ENCODE measurements around the gene DPYSL4.

Gene DPYSL4

DNA sequence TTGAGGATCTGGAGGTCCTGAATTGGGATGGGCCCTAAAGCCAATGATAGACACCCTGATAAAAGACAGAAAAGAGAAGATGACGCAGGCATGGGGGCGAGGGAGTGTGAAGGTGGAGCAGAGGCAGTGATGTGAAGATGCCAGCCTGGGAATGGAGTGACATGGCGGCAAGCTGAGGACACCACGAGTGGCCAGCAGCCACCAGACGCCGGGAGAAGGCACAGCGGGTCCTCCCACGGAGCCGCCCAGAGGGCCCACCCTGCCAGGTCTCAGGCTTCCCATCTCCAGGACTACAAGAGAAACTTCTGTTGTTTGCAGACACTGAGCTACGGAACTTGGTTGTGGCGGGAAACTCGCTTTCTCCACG, 44.9 kb downstream of the DPYSL4 start:
- H3K27me3 ChIP-seq (ENCODE audit: control insufficient read depth, insufficient read depth, low read length), result no peaks in the 10 kb centered on the region
- H3K4me1 ChIP-seq (ENCODE audit: control insufficient read depth, insufficient read depth, low read length), result no peaks in the 10 kb centered on the region
- H3K4me3 ChIP-seq (ENCODE audit: low read length), result no peak overlapping the region
- no peak overlapping the region for H3K9ac ChIP-seq (ENCODE audit: low read length)
- no peaks in the 10 kb centered on the region for H3K36me3 ChIP-seq (ENCODE audit: control insufficient read depth, insufficient read depth, low read length)
- no peak overlapping the region for H3K27ac ChIP-seq (ENCODE audit: low read depth, low read length)

DNA sequence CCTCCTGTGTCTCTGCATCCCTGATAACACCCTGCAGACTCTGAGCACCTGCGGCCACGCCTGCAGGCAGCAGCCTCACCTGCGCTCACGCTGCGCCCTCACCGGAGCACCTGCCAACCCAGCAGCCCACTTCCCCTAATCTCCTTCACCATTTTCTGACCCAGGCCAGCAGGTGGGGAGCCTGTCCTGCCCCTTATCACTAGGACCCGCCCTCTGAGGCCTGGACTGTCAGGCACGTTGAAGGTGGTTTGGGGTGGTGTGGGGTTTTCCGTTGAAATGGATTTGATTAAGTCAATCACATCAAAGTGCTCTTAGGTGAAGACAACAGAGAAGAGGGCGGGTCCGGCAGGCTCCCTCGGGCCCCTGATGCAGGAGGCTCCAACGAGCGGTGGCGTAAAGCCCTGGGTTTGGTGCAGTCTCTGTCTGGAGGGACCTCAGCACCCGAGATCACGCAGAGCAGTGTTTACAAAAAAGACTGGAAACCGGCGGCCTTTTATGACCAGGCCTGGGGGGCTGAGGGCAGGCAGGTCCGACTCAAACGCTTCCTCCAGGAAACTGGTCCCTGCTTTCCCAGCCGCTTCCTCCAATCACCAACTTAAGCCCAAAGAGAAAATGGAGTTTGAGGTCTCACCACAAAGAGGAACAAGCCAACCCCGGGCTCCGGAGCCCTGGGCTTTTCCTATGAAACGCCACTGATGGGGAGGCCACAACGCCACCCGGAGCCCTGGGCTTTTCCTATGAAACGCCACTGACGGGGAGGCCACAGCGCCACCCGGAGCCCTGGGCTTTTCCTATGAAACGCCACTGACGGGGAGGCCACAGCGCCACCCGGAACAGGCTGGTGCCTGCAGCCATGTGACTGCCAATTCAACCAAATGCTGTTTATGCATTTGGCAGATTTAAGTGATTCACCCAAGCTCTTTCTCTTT, 45.5 kb downstream of the DPYSL4 start:
- H3K9ac ChIP-seq (ENCODE audit: low read length), result no peak overlapping the region
- no peaks in the 10 kb centered on the region for H3K27me3 ChIP-seq (ENCODE audit: control insufficient read depth, insufficient read depth, low read length)
- no peaks in the 10 kb centered on the region for H3K4me1 ChIP-seq (ENCODE audit: control insufficient read depth, insufficient read depth, low read length)
- no peak overlapping the region for H3K27ac ChIP-seq (ENCODE audit: low read depth, low read length)
- no peaks in the 10 kb centered on the region for H3K36me3 ChIP-seq (ENCODE audit: control insufficient read depth, insufficient read depth, low read length)
- H3K4me3 ChIP-seq (ENCODE audit: low read length), result no peak overlapping the region

DNA sequence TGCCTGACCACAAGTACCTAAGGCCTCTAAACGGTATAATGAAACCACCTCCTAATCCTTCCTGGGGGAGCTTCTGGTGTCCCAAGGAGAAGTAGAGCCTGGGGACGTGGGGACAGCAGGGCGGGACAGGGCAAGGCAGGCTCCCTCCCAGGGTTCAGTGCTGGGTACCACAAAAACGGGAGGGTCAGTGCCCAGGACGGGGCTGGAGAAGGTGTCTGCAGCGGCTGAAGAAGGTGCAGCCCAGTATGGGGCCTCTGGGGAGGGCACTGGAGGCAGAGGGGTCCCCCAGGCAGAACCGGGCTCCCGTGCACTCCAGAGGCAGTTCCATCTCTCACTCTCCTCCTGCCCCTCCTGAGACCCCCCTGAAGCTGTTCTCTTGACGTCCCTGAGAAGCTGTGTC, 46.2 kb downstream of the DPYSL4 start:
- H3K4me1 ChIP-seq (ENCODE audit: control insufficient read depth, insufficient read depth, low read length), result no peaks in the 10 kb centered on the region
- H3K4me3 ChIP-seq (ENCODE audit: low read length), result no peak overlapping the region
- H3K27ac ChIP-seq (ENCODE audit: low read depth, low read length), result no peak overlapping the region
- H3K9ac ChIP-seq (ENCODE audit: low read length), result no peak overlapping the region
- no peaks in the 10 kb centered on the region for H3K36me3 ChIP-seq (ENCODE audit: control insufficient read depth, insufficient read depth, low read length)
- no peaks in the 10 kb centered on the region for H3K27me3 ChIP-seq (ENCODE audit: control insufficient read depth, insufficient read depth, low read length)

DNA sequence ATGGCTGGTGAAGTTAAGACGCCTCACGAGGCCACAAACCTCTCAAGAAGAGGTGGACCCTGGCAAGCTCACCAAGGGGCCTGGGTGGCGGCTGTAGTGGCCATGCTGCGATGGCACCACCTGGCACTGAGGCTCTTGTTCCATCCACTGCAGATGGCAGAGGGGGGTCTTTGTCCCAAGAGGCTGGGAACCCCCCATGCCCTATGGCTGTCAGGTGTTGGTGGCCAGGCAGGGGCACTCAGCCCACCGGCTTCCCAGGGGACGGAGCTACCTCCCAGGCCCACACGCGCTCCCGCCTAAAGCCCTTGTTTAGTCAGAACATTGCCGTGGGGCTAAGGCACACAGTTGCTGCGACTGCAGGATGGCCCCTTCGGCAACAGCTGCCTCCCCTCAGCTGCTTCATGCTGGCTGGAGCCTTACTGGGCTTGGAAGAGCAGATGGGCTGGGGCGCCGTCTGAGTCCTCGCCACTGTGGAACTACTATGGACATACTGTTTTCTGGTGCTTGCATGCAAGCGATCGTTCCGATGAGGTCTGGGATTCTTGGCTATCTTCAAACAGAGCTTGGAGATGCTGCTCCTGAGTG, 46.8 kb downstream of the DPYSL4 start:
- Histone ChIP-seq H3K27ac (ENCODE audit: low read depth, low read length) (no peak overlapping the region), H3K4me3 (ENCODE audit: low read length) (no peak overlapping the region), H3K4me1 (ENCODE audit: control insufficient read depth, insufficient read depth, low read length) (no peaks in the 10 kb centered on the region), H3K36me3 (ENCODE audit: control insufficient read depth, insufficient read depth, low read length) (no peaks in the 10 kb centered on the region), H3K9ac (ENCODE audit: low read length) (no peak overlapping the region), H3K27me3 (ENCODE audit: control insufficient read depth, insufficient read depth, low read length) (no peaks in the 10 kb centered on the region)

DNA sequence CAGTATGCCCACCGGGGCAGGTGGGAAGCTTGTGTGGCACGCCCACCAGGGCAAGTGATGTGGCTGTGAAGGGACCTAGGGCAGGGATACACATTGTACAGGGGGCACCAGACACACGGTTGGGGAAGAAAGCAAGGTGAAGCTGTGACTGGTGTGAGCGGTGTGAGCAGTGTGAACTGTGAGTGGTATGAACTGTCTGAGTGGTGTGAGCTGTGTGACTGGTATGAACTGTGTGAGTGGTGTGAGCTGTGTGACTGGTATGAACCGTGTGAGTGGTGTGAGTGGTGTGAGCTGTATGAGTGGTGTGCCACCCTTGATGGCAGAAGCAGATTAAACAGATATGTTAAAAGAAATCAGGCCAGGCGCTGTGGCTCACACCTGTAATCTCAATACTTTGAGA, 48.1 kb downstream of the DPYSL4 start:
- Histone ChIP-seq H3K4me1 (ENCODE audit: control insufficient read depth, insufficient read depth, low read length) (no peaks in the 10 kb centered on the region), H3K4me3 (ENCODE audit: low read length) (no peak overlapping the region), H3K27me3 (ENCODE audit: control insufficient read depth, insufficient read depth, low read length) (no peaks in the 10 kb centered on the region), H3K9ac (ENCODE audit: low read length) (no peak overlapping the region), H3K27ac (ENCODE audit: low read depth, low read length) (no peak overlapping the region), H3K36me3 (ENCODE audit: control insufficient read depth, insufficient read depth, low read length) (no peaks in the 10 kb centered on the region)

DNA sequence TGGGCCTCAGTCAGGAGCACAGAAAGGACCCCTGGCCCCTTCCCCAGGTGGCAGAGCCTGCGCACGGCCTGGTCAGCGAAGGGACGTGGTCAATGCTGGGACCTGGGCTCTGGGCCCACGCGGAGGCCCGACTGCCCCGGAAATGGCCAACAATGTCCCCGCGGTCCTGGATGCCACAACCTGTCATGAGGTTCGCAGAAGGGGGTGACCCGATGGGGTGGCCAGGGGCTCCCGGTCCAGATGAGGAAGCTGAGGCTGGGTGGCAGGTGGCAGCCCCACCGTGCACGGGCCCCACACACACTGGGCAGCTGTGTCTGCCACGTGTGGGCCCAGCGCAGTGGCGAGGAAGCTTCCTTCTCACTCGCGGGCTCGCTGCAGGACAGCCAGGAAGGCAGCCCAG, 49.4 kb downstream of the DPYSL4 start:
- Histone ChIP-seq H3K27me3 (ENCODE audit: control insufficient read depth, insufficient read depth, low read length) (no peaks in the 10 kb centered on the region), H3K9ac (ENCODE audit: low read length) (no peak overlapping the region), H3K36me3 (ENCODE audit: control insufficient read depth, insufficient read depth, low read length) (no peaks in the 10 kb centered on the region), H3K27ac (ENCODE audit: low read depth, low read length) (no peak overlapping the region), H3K4me3 (ENCODE audit: low read length) (no peak overlapping the region), H3K4me1 (ENCODE audit: control insufficient read depth, insufficient read depth, low read length) (no peaks in the 10 kb centered on the region)

DNA sequence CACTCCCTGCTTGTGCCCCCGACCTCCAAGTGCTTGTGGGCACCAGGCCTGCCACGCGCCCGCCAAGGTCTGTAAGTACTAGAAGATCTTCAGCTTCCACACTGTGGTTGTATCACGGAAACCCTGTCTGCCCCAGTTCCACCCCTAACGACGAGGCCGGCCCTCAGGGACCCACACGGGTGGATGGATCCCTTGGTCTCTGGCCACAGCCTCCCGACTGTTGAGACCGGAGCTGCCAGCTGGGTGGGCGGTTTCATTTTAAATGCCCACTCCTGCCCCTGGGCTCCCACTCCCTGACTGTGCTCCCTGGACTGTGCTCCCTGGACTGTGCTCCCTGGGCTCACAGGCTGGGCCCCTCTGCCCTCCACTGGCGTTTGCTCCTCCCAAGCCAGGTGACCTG, 50.1 kb downstream of the DPYSL4 start:
- no peaks in the 10 kb centered on the region for H3K27me3 ChIP-seq (ENCODE audit: control insufficient read depth, insufficient read depth, low read length)
- H3K9ac ChIP-seq (ENCODE audit: low read length), result no peak overlapping the region
- H3K27ac ChIP-seq (ENCODE audit: low read depth, low read length), result no peak overlapping the region
- H3K4me1 ChIP-seq (ENCODE audit: control insufficient read depth, insufficient read depth, low read length), result no peaks in the 10 kb centered on the region
- H3K4me3 ChIP-seq (ENCODE audit: low read length), result no peak overlapping the region
- H3K36me3 ChIP-seq (ENCODE audit: control insufficient read depth, insufficient read depth, low read length), result no peaks in the 10 kb centered on the region

DNA sequence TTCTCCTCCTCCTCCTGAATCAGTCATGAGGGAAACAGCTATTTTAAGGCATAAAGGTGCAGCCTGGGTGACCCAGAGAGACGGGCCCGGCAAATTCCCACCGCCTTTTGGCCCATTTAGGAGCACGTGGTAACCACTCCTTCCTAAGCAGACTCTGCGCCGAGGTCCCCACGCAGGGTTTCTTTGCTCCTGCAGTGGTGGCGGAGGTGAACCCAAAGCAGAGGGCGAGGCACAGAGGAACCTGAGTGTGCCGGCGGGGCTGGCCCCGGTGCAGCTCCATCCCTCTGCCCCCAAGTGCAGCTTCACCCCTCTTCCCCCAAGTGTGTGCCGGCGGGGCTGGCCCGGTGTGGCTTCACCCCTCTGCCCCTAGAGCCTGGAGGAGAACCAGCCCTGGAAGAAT, 50.6 kb downstream of the DPYSL4 start:
- H3K27me3 ChIP-seq (ENCODE audit: control insufficient read depth, insufficient read depth, low read length), result no peaks in the 10 kb centered on the region
- H3K4me1 ChIP-seq (ENCODE audit: control insufficient read depth, insufficient read depth, low read length), result no peaks in the 10 kb centered on the region
- H3K36me3 ChIP-seq (ENCODE audit: control insufficient read depth, insufficient read depth, low read length), result no peaks in the 10 kb centered on the region
- no peak overlapping the region for H3K27ac ChIP-seq (ENCODE audit: low read depth, low read length)
- H3K9ac ChIP-seq (ENCODE audit: low read length), result no peak overlapping the region
- H3K4me3 ChIP-seq (ENCODE audit: low read length), result no peak overlapping the region

DNA sequence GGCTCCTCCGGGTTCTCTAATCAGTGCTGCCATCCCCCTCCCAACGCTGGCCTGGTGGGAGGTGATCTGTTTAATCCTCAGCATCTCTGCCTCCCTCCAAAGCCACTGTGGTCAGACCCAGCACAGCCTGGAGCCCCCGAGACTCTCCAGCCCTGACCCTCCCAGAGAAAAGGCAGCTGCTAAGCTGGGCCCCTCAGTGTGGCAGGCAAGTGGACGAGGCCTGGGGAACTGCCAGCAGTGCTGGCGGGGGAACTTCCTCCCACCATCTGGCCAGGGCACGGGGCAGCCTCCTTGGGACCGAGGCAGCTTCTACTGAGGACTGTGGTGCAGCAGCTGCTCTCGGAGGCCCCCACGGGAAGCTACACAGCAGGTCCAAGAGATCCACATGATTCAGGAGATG, 51.1 kb downstream of the DPYSL4 start:
- no peaks in the 10 kb centered on the region for H3K36me3 ChIP-seq (ENCODE audit: control insufficient read depth, insufficient read depth, low read length)
- H3K4me3 ChIP-seq (ENCODE audit: low read length), result no peak overlapping the region
- H3K9ac ChIP-seq (ENCODE audit: low read length), result no peak overlapping the region
- H3K4me1 ChIP-seq (ENCODE audit: control insufficient read depth, insufficient read depth, low read length), result no peaks in the 10 kb centered on the region
- no peaks in the 10 kb centered on the region for H3K27me3 ChIP-seq (ENCODE audit: control insufficient read depth, insufficient read depth, low read length)
- no peak overlapping the region for H3K27ac ChIP-seq (ENCODE audit: low read depth, low read length)

DNA sequence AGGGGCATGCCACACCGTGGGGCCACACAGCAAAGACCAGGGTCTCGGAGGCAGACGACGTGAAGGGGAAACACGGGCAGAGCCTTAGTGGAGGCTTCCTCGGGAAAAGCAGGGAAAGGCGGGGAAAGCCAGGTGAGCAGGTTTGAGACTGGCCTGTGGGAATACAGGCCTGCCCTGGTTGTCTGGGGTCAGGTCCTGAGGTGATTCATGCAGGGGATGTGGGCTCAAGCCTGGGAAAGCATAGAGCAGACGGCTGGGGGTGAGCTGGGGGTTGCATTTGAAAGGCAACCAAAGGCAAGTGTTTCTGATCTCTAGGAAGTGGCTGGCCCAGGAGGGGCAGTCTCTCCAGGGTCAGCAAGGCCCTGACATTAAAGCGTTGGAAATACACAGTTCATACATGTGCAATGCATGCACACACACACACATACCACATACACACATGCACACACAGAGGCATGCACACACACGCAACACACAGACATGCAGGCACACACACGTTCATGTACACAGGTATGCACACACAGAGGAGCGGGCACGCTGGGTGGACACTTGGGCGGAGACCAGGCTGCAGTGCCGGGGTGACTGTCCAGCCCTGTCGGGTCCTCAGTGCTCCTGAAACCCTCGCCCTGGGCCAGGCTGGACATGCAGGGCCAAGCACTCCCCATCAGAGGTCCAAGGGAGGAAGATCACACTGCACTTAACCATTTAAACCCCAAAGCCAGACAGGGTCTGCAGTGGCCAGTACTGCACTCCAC, 51.8 kb downstream of the DPYSL4 start:
- H3K4me1 ChIP-seq (ENCODE audit: control insufficient read depth, insufficient read depth, low read length), result no peaks in the 10 kb centered on the region
- H3K27me3 ChIP-seq (ENCODE audit: control insufficient read depth, insufficient read depth, low read length), result no peaks in the 10 kb centered on the region
- H3K9ac ChIP-seq (ENCODE audit: low read length), result no peak overlapping the region
- H3K36me3 ChIP-seq (ENCODE audit: control insufficient read depth, insufficient read depth, low read length), result no peaks in the 10 kb centered on the region
- H3K27ac ChIP-seq (ENCODE audit: low read depth, low read length), result no peak overlapping the region
- no peak overlapping the region for H3K4me3 ChIP-seq (ENCODE audit: low read length)

DNA sequence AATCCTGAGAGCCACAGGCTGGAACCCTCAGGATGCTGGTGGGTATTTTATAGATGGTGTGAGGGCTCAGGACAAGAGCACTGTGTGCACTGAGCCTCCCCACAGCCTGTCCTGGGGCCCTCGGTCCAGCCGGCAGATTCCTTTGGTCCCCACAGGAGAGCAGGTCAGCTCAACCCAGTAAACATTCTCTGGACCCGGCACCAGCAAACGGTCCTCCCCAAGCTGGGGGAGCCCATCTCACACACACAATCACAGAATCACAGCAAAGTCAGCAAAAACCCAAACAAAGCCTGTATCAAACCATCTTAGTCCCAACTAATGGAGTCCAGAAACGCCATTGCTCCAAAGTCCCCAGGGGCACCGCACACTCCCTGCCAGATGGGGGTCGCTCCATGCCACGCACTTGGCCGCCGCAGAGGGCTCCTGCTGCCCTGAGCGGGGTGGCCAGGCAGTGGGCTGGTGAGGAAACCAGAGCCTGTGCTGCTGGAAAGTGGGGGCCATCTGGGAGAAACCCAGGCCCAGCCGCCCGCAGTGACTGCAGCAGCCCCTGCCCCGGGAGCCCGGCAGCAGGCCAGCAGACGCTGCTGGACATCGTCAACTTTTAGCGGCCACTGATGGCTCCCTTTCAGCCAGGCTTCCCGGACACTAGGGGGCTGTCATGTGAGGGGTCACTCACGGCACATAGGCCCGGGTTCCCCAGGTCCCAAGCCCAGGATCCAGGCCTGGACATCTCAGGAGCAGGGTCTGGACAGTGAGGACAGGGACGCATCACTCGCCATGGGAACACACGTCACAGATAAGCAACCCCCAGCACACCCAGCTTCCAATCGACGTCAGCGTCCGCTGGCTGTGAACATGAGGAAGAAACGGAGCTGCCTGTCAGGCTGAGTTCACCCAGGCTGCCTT, 52.6 kb downstream of the DPYSL4 start:
- Histone ChIP-seq H3K4me1 (ENCODE audit: control insufficient read depth, insufficient read depth, low read length) (no peaks in the 10 kb centered on the region), H3K4me3 (ENCODE audit: low read length) (no peak overlapping the region), H3K27ac (ENCODE audit: low read depth, low read length) (no peak overlapping the region), H3K9ac (ENCODE audit: low read length) (no peak overlapping the region), H3K36me3 (ENCODE audit: control insufficient read depth, insufficient read depth, low read length) (no peaks in the 10 kb centered on the region), H3K27me3 (ENCODE audit: control insufficient read depth, insufficient read depth, low read length) (no peaks in the 10 kb centered on the region)

DNA sequence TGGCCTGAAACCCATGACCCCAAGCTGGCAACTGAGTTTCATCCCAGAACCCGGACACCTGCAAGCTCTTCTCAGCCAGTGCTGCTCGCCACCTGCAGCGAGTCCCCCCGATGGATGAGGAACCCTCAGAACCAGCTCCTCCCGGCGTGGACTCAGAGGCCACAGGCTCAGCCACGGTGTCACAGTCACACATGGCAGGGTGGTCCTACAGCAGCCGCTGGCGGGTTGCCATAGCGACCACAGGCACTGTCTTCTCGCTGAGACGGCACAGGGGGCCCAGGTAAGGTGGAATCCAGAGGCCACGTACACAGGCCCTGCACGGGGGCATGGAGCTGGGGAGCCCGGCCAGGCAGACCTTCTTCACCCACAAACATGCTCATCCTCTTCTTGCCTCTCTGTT, 53.4 kb downstream of the DPYSL4 start:
- Histone ChIP-seq H3K9ac (ENCODE audit: low read length) (no peak overlapping the region), H3K27me3 (ENCODE audit: control insufficient read depth, insufficient read depth, low read length) (no peaks in the 10 kb centered on the region), H3K4me1 (ENCODE audit: control insufficient read depth, insufficient read depth, low read length) (no peaks in the 10 kb centered on the region), H3K27ac (ENCODE audit: low read depth, low read length) (no peak overlapping the region), H3K36me3 (ENCODE audit: control insufficient read depth, insufficient read depth, low read length) (no peaks in the 10 kb centered on the region), H3K4me3 (ENCODE audit: low read length) (no peak overlapping the region)
